Testis (tissue), 3 donors: ENCODE data around the gene SH3BP2. TPM values are rescaled to one million over a fixed set of nuclear protein-coding genes. Genes with fewer than 3 reads are reported as not detected.

Source experiments
- DNase-seq: peaks from one replicate; pipeline ENCODE4 v3.0.0-alpha.2; 2019
- H3K27ac ChIP-seq, 2 donors: fragments of 200-600 bp; sonication (generic); one replicate each; pipeline ENCODE4 v1.5.1; 2019
- H3K27me3 ChIP-seq: fragments of 200-600 bp; sonication (generic); one replicate; pipeline ENCODE4 v1.5.1; 2019
- H3K36me3 ChIP-seq: fragments of 200-600 bp; sonication (generic); one replicate; pipeline ENCODE4 v1.5.1; 2017; ENCODE audit warnings: low read depth; ENCODE audit errors: missing control alignments
- H3K4me1 ChIP-seq: fragments of 200-600 bp; sonication (generic); one replicate; pipeline ENCODE4 v1.5.1; 2019
- H3K4me3 ChIP-seq, 2 donors: fragments of 200-600 bp; sonication (generic); one replicate each; pipeline ENCODE4 v1.5.1; 2017 to 2019
- H3K9me3 ChIP-seq: fragments of 200-600 bp; sonication (generic); one replicate; pipeline ENCODE4 v1.5.1; 2017
- CTCF ChIP-seq, 3 experiments: fragments of 450-650 bp in 2 of 3; fragments of 200-600 bp in 1 of 3; sonication (generic) in 1 of 3; IDR thresholded peaks; one replicate each; pipeline ENCODE4 v1.5.1; 2016 to 2019; ENCODE audit warnings: antibody characterized with exemption in 3 of 3, mild to moderate bottlenecking in 2 of 3, moderate library complexity in 1 of 3
- POLR2A ChIP-seq: fragments of 450-650 bp; IDR thresholded peaks from one replicate; pipeline ENCODE4 v1.6.1; 2017; ENCODE audit warnings: antibody characterized with exemption, mild to moderate bottlenecking, moderate library complexity
- WGBS, 2 donors: methylation state at CpG; one replicate each; pipeline ENCODE4 v1.1.5; 2018; 5-methylcytosine and 5-hydroxymethylcytosine counted together
- intact Hi-C: fragments of 100-400 bp; cut with DNase I; formaldehyde crosslinking; loops from one replicate; pipeline ENCODE4 v1.15.1; 2023; ENCODE audit warnings: low total_unique reads
- polyA plus RNA-seq: library from polyadenylated mRNA; stranded (reverse); fragments of 350-450 nt; fragmentation: Illumina TruSeq; extraction: RNeasy Lipid Tissue Mini Kit (QIAGEN cat#74804); gene quantifications from one replicate; pipeline ENCODE4 v1.2.3, GENCODE V29; 2014; ENCODE audit warnings: low read depth, low replicate concordance; ENCODE audit not compliant: insufficient read depth
- total RNA-seq, 2 donors: library from RNA; depleted of rRNA; stranded (reverse); fragments of >200 nt; gene quantifications; one replicate each; pipeline ENCODE4 v1.2.3, GENCODE V29; 2016

The SH3BP2 gene
- total and polyA plus RNA-seq, 3 donors from 2014 or later, result 26.6 to 47.3 (median 45.0) TPM

- WGBS, 2 donors, result 88 to 89% methylated on average over 17 of the region's 17 CpGs
- Histone ChIP-seq H3K27ac (no peak overlapping the region), H3K9me3 (no peaks in the 10 kb centered on the region), H3K4me1 (peaks cover 7% of the 10 kb centered on the region), H3K27me3 (no peaks in the 10 kb centered on the region), H3K4me3 (no peak overlapping the region), H3K36me3 (no peaks in the 10 kb centered on the region)
- TF ChIP-seq POLR2A (no peak), CTCF (IDR thresholded peaks at IDR 0.05) (no peak)
- intact Hi-C loops, result no loop called here
- no peak for DNase-seq
Measured at GRCh38 chr4:2828758-2829181, 35.9 kb downstream of the SH3BP2 start.

- Histone ChIP-seq H3K36me3 (no peaks in the 10 kb centered on the region), H3K4me1 (peaks cover 7% of the 10 kb centered on the region), H3K27me3 (no peaks in the 10 kb centered on the region), H3K27ac (no peak overlapping the region), H3K4me3 (no peak overlapping the region), H3K9me3 (no peaks in the 10 kb centered on the region)
- DNase-seq, result no peak
- TF ChIP-seq CTCF (IDR thresholded peaks at IDR 0.05) (no peak), POLR2A (no peak)
- 96% methylated on average over 18 of the region's 18 CpGs; no CpG with 5 or more reads in 1 of the 2 donors for whole genome bisulfite sequencing, 2 donors
- intact Hi-C loops, result no loop called here
Measured at GRCh38 chr4:2829321-2829932, 36.5 kb downstream of the SH3BP2 start.

GRCh38 chr4:2829933-2830451, 37.1 kb downstream of the SH3BP2 start:
- intact Hi-C loops, result no loop called here
- TF ChIP-seq POLR2A, result no peak
- TF ChIP-seq CTCF (IDR thresholded peaks at IDR 0.05), result no peak
- no peak for DNase-seq
- 96 to 97% methylated on average over 14 to 19 of the region's 19 CpGs for WGBS, 2 donors
- no peak overlapping the region for H3K4me3 ChIP-seq
- H3K4me1 ChIP-seq, result peaks cover 4% of the 10 kb centered on the region
- H3K9me3 ChIP-seq, result no peaks in the 10 kb centered on the region
- no peak overlapping the region for H3K27ac ChIP-seq
- H3K27me3 ChIP-seq, result no peaks in the 10 kb centered on the region
- H3K36me3 ChIP-seq, result no peaks in the 10 kb centered on the region

- no peak for DNase-seq
- H3K27ac ChIP-seq, result no peak overlapping the region
- no peaks in the 10 kb centered on the region for H3K36me3 ChIP-seq
- H3K27me3 ChIP-seq, result no peaks in the 10 kb centered on the region
- WGBS, 2 donors, result 87 to 90% methylated on average over 21 to 36 of the region's 37 CpGs
- H3K9me3 ChIP-seq, result no peaks in the 10 kb centered on the region
- H3K4me1 ChIP-seq, result no peaks in the 10 kb centered on the region
- intact Hi-C loops, result no loop called here
- H3K4me3 ChIP-seq, result no peak overlapping the region
- TF ChIP-seq CTCF (IDR thresholded peaks at IDR 0.05) (no peak), POLR2A (no peak)
Measured at GRCh38 chr4:2830632-2831610, 38.0 kb downstream of the SH3BP2 start.
